Liver (tissue), 9 donors: ENCODE measurements around the gene AIDA. TPM values are rescaled to one million over a fixed set of nuclear protein-coding genes. Genes with fewer than 3 reads are reported as not detected.

Experiments
- DNase-seq: peaks from one replicate; pipeline ENCODE4 v3.0.0-alpha.2; 2017; ENCODE audit warnings: low spot score
- H3K27ac ChIP-seq, 2 donors: one replicate each; pipeline ENCODE4 v1.7.0; 2013; ENCODE audit warnings: inconsistent platforms in 2 of 2, low read length in 2 of 2, control low read depth in 1 of 2, low read depth in 1 of 2, mild to moderate bottlenecking in 1 of 2
- H3K27me3 ChIP-seq, 4 donors: one replicate each; pipeline versions ENCODE4 v1.6.1 to v1.7.0; 2013; ENCODE audit warnings: low read length in 3 of 4, inconsistent platforms in 1 of 4, mild to moderate bottlenecking in 1 of 4, moderate library complexity in 1 of 4; ENCODE audit not compliant: control insufficient read depth in 4 of 4, insufficient read depth in 4 of 4
- H3K36me3 ChIP-seq, 4 donors: one replicate each; pipeline versions ENCODE4 v1.6.1 to v1.7.0; 2013; ENCODE audit warnings: low read length in 3 of 4, mild to moderate bottlenecking in 3 of 4, low read depth in 1 of 4, moderate library complexity in 1 of 4; ENCODE audit not compliant: control insufficient read depth in 4 of 4, insufficient read depth in 3 of 4
- H3K4me1 ChIP-seq, 4 donors: one replicate each; pipeline versions ENCODE4 v1.6.1 to v1.7.0; 2013; ENCODE audit warnings: low read length in 3 of 4, mild to moderate bottlenecking in 3 of 4, moderate library complexity in 1 of 4; ENCODE audit not compliant: control insufficient read depth in 4 of 4, insufficient read depth in 4 of 4
- H3K4me3 ChIP-seq, 3 donors: one replicate each; pipeline versions ENCODE4 v1.6.1 to v1.7.0; 2013; ENCODE audit warnings: low read length in 3 of 3, control low read depth in 1 of 3, low read depth in 1 of 3, mild to moderate bottlenecking in 1 of 3
- H3K9ac ChIP-seq, 2 donors: one replicate each; pipeline ENCODE4 v1.7.0; 2013; ENCODE audit warnings: low read length in 2 of 2, mild to moderate bottlenecking in 2 of 2, moderate library complexity in 2 of 2, control low read depth in 1 of 2, low read depth in 1 of 2
- H3K9me3 ChIP-seq, 4 donors: one replicate each; pipeline versions ENCODE4 v1.6.1 to v1.7.0; 2013; ENCODE audit warnings: low read length in 3 of 4; ENCODE audit not compliant: control insufficient read depth in 4 of 4
- CTCF ChIP-seq: fragments of 150-350 bp; IDR thresholded peaks from 2 replicates; pipeline ENCODE4 v1.5.1; 2017; ENCODE audit warnings: improper control_type of control experiment, low read depth, low read length; ENCODE audit not compliant: missing input control
- FOXA1 ChIP-seq: IDR thresholded peaks from 2 replicates; pipeline ENCODE4 v1.6.1; 2016; ENCODE audit warnings: antibody characterized with exemption
- FOXA2 ChIP-seq: IDR thresholded peaks from 2 replicates; pipeline ENCODE4 v1.6.1; 2016; ENCODE audit warnings: antibody characterized with exemption
- GABPA ChIP-seq, 2 donors: IDR thresholded peaks in 1 of 2; conservative IDR thresholded peaks in 1 of 2; 2 replicates each; pipeline ENCODE4 v1.6.1; 2016; ENCODE audit warnings: antibody characterized with exemption in 2 of 2, mild to moderate bottlenecking in 1 of 2, moderate library complexity in 1 of 2
- HNF4A ChIP-seq, 2 donors: conservative IDR thresholded peaks; 2 replicates each; pipeline ENCODE4 v1.6.1; 2016; ENCODE audit warnings: antibody characterized with exemption in 2 of 2, mild to moderate bottlenecking in 2 of 2
- HNF4G ChIP-seq: IDR thresholded peaks from 2 replicates; pipeline ENCODE4 v1.6.1; 2016; ENCODE audit warnings: antibody characterized with exemption
- NR2F2 ChIP-seq: IDR thresholded peaks from 2 replicates; pipeline ENCODE4 v1.6.1; 2016; ENCODE audit warnings: antibody characterized with exemption
- RAD21 ChIP-seq, 2 donors: IDR thresholded peaks; 2 replicates each; pipeline ENCODE4 v1.6.1; 2016; ENCODE audit warnings: antibody characterized with exemption in 2 of 2, mild to moderate bottlenecking in 2 of 2
- REST ChIP-seq: IDR thresholded peaks from 2 replicates; pipeline ENCODE4 v1.6.1; 2016; ENCODE audit warnings: antibody characterized with exemption, mild to moderate bottlenecking
- YY1 ChIP-seq: IDR thresholded peaks from 2 replicates; pipeline ENCODE4 v1.6.1; 2016; ENCODE audit warnings: antibody characterized with exemption, mild to moderate bottlenecking
- ZBTB33 ChIP-seq: IDR thresholded peaks from 2 replicates; pipeline ENCODE4 v1.6.1; 2016; ENCODE audit warnings: antibody characterized with exemption
- WGBS: extraction: QIAGEN DNeasy Blood & Tissue Kit; methylation state at CpG from one replicate; pipeline ENCODE4 v1.1.7; 2013; 5-methylcytosine and 5-hydroxymethylcytosine counted together
- polyA plus RNA-seq, 2 donors: library from polyadenylated mRNA; stranded (reverse) in 1 of 2; unstranded in 1 of 2; fragments of 200-250 nt in 1 of 2; fragments of >200 nt in 1 of 2; fragmentation: Nextera tagmentation in 1 of 2; extraction: Ambion mirVana in 1 of 2; gene quantifications; one replicate each; pipeline versions ENCODE4 v1.2.1 to v1.2.3, GENCODE V29; 2013 to 2015
- total RNA-seq, 2 donors: library from RNA; depleted of rRNA; stranded (reverse); fragments of >200 nt; gene quantifications; one replicate each; pipeline ENCODE4 v1.2.3, GENCODE V29; 2014
- donor health status: healthy.
- donor health status: healthy.
- donor health status: healthy.
- donor health status: healthy.
- donor health status: healthy.

AIDA gene
- total and polyA plus RNA-seq, 4 donors, result 9.3 to 48.2 (median 21.5) TPM

GRCh38 chr1:222656391-222657155 is 55.7 kb downstream of the AIDA start:
- 97% methylated on average over 2 of the region's 2 CpGs for WGBS
- H3K36me3 ChIP-seq, result peaks cover 11 to 78% (median 61%) of the 10 kb centered on the region in 4 donors
- H3K27ac ChIP-seq, result no peak overlapping the region
- TF ChIP-seq YY1, result no peak
- TF ChIP-seq CTCF, result no peak
- no peak for TF ChIP-seq GABPA (IDR thresholded peaks at IDR 0.05 in 1 of 2, conservative IDR thresholded peaks at IDR 0.05 in 1 of 2)
- TF ChIP-seq HNF4A (conservative IDR thresholded peaks at IDR 0.05), result no peak
- no peak for DNase-seq
- no peak overlapping the region for H3K4me3 ChIP-seq
- H3K9ac ChIP-seq, result no peak overlapping the region
- H3K4me1 ChIP-seq, result peaks cover 2 to 14% (median 6%) of the 10 kb centered on the region in 4 donors
- H3K9me3 ChIP-seq, result no peaks in the 10 kb centered on the region
- H3K27me3 ChIP-seq, result no peaks in the 10 kb centered on the region

- no peaks in the 10 kb centered on the region for H3K27me3 ChIP-seq
- WGBS, result 40% methylated on average over 5 of the region's 5 CpGs
- H3K9me3 ChIP-seq, result no peaks in the 10 kb centered on the region
- peaks cover 2 to 14% (median 6%) of the 10 kb centered on the region in 4 donors for H3K4me1 ChIP-seq
- H3K4me3 ChIP-seq, result no peak overlapping the region
- peak overlapping the region; percentile 26 to 52 for H3K27ac ChIP-seq
- DNase-seq, result no peak
- TF ChIP-seq RAD21 (IDR thresholded peaks at IDR 0.05) (peak in 1 of 2 donors; percentile 37), NR2F2 (no peak), REST (no peak), GABPA (IDR thresholded peaks at IDR 0.05 in 1 of 2, conservative IDR thresholded peaks at IDR 0.05 in 1 of 2) (no peak), ZBTB33 (no peak), FOXA2 (no peak), HNF4G (no peak), FOXA1 (no peak)
- H3K36me3 ChIP-seq, result peaks cover 11 to 66% (median 60%) of the 10 kb centered on the region in 4 donors
- H3K9ac ChIP-seq, result peak overlapping the region in 1 of 2 donors; percentile 76
Observed at GRCh38 chr1:222654849-222655248, 57.4 kb downstream of the AIDA start.
